ENCODE measurements around the gene REEP3.

The REEP3 gene

DNA sequence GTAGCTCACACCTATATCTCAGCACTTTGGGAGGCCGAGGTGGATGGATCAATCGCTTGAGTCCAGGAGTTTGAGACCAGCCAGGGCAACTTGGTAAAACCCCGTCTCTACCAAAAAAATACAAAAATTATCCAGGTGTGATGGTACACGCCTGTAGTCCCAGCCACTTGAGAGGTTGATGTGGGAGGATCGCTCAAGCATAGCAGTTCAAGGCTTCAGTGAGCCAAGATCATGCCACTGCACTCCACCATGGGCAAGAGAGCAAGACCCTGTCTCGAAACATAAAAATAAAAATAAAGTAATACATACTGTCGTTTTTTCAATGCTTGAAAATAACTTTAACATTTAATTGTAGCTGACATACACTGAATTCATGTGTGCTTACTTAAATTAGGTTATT, 57.3 kb downstream of the REEP3 start (continued):
- TF ChIP-seq, protein P1, sequence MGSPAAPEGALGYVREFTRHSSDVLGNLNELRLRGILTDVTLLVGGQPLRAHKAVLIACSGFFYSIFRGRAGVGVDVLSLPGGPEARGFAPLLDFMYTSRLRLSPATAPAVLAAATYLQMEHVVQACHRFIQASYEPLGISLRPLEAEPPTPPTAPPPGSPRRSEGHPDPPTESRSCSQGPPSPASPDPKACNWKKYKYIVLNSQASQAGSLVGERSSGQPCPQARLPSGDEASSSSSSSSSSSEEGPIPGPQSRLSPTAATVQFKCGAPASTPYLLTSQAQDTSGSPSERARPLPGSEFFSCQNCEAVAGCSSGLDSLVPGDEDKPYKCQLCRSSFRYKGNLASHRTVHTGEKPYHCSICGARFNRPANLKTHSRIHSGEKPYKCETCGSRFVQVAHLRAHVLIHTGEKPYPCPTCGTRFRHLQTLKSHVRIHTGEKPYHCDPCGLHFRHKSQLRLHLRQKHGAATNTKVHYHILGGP (tag by site-specific recombination; IDR thresholded peaks at IDR 0.05) = no peak
- TF ChIP-seq ZNF239 (tag by site-specific recombination; IDR thresholded peaks at IDR 0.05) (no peak), ZNF600 (tag by site-specific recombination; IDR thresholded peaks at IDR 0.05) (no peak), ZSCAN30 (tag by site-specific recombination; IDR thresholded peaks at IDR 0.05) (no peak), ZNF561 (tag by site-specific recombination; IDR thresholded peaks at IDR 0.05; ENCODE audit: borderline replicate concordance) (no peak)
- TF ChIP-seq, protein P2, sequence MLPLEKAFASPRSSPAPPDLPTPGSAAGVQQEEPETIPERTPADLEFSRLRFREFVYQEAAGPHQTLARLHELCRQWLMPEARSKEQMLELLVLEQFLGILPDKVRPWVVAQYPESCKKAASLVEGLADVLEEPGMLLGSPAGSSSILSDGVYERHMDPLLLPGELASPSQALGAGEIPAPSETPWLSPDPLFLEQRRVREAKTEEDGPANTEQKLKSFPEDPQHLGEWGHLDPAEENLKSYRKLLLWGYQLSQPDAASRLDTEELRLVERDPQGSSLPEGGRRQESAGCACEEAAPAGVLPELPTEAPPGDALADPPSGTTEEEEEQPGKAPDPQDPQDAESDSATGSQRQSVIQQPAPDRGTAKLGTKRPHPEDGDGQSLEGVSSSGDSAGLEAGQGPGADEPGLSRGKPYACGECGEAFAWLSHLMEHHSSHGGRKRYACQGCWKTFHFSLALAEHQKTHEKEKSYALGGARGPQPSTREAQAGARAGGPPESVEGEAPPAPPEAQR (tag by site-specific recombination; IDR thresholded peaks at IDR 0.05) = no peak

DNA sequence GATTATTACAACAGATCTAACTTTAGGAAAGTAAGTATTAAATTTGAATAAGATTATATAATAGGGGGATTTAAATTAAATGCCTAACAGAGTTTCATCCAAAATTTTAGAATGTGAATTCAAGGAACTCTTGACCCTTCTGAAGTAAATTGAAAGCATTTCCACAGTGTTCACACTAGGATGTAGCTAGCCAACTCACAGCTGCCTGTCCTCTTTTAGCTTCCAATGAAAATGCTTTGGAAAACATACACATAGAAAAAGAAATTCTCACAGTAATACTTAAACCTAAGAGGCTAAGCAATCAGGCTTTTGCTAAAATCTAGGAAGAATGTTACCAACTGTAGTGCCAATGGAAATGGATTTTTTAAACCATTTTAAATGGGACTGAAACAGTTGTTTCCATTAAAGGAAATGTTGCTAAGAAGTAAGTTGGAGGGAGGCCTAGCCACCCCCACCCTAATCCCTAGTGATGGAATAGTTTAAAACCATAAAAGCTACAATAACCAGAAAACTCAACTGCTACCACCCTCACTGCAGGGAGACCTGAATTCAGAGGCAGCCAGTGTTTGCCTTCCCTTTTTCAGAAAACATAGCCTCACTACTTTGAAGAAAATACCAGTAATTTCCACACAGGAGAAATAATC, 58.3 kb downstream of the REEP3 start:
- H3K9me3 ChIP-seq (ENCODE audit: control insufficient read depth, insufficient read depth, low read depth, low read length) = no peaks in the 10 kb centered on the region
- no peak overlapping the region for H3K4me3 ChIP-seq (ENCODE audit: low read depth, low read length)
- TF ChIP-seq KLF1 (tag by site-specific recombination; IDR thresholded peaks at IDR 0.05) (no peak), ZNF677 (tag by site-specific recombination; IDR thresholded peaks at IDR 0.05) (no peak), SALL2 (tag by site-specific recombination; IDR thresholded peaks at IDR 0.05; ENCODE audit: borderline replicate concordance) (no peak), ZSCAN30 (tag by site-specific recombination; IDR thresholded peaks at IDR 0.05) (no peak)
- TF ChIP-seq, protein P3, sequence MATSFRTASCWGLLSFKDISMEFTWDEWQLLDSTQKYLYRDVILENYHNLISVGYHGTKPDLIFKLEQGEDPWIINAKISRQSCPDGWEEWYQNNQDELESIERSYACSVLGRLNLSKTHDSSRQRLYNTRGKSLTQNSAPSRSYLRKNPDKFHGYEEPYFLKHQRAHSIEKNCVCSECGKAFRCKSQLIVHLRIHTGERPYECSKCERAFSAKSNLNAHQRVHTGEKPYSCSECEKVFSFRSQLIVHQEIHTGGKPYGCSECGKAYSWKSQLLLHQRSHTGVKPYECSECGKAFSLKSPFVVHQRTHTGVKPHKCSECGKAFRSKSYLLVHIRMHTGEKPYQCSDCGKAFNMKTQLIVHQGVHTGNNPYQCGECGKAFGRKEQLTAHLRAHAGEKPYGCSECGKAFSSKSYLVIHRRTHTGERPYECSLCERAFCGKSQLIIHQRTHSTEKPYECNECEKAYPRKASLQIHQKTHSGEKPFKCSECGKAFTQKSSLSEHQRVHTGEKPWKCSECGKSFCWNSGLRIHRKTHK (tag by site-specific recombination; IDR thresholded peaks at IDR 0.05) = no peak
- TF ChIP-seq, protein P4, sequence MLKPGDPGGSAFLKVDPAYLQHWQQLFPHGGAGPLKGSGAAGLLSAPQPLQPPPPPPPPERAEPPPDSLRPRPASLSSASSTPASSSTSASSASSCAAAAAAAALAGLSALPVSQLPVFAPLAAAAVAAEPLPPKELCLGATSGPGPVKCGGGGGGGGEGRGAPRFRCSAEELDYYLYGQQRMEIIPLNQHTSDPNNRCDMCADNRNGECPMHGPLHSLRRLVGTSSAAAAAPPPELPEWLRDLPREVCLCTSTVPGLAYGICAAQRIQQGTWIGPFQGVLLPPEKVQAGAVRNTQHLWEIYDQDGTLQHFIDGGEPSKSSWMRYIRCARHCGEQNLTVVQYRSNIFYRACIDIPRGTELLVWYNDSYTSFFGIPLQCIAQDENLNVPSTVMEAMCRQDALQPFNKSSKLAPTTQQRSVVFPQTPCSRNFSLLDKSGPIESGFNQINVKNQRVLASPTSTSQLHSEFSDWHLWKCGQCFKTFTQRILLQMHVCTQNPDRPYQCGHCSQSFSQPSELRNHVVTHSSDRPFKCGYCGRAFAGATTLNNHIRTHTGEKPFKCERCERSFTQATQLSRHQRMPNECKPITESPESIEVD (tag by site-specific recombination; IDR thresholded peaks at IDR 0.05) = 0 out of 2 replicates have a peak, but pooled peaks have one; percentile 17
- TF ChIP-seq, protein P5, sequence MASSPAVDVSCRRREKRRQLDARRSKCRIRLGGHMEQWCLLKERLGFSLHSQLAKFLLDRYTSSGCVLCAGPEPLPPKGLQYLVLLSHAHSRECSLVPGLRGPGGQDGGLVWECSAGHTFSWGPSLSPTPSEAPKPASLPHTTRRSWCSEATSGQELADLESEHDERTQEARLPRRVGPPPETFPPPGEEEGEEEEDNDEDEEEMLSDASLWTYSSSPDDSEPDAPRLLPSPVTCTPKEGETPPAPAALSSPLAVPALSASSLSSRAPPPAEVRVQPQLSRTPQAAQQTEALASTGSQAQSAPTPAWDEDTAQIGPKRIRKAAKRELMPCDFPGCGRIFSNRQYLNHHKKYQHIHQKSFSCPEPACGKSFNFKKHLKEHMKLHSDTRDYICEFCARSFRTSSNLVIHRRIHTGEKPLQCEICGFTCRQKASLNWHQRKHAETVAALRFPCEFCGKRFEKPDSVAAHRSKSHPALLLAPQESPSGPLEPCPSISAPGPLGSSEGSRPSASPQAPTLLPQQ (tag by site-specific recombination; IDR thresholded peaks at IDR 0.05) = no peak
- TF ChIP-seq, protein P6, sequence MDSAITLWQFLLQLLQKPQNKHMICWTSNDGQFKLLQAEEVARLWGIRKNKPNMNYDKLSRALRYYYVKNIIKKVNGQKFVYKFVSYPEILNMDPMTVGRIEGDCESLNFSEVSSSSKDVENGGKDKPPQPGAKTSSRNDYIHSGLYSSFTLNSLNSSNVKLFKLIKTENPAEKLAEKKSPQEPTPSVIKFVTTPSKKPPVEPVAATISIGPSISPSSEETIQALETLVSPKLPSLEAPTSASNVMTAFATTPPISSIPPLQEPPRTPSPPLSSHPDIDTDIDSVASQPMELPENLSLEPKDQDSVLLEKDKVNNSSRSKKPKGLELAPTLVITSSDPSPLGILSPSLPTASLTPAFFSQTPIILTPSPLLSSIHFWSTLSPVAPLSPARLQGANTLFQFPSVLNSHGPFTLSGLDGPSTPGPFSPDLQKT (IDR thresholded peaks at IDR 0.05; ENCODE audit: borderline replicate concordance, low read depth, low read length) = no peak
- H3K36me3 ChIP-seq (ENCODE audit: control insufficient read depth in 2 of 2, insufficient read depth in 1 of 2, low read length in 2 of 2) = peaks cover 4 to 10% of the 10 kb centered on the region in 2 experiments; a peak in 1 of 3 replicates
- POLR2A ChIA-PET = no interaction called here
- CTCF ChIA-PET = no interaction called here
- H3K27ac ChIP-seq (ENCODE audit: extremely low read depth, low read depth, low read length) = no peak overlapping the region
- peaks cover 2% of the 10 kb centered on the region for H3K4me1 ChIP-seq (ENCODE audit: control insufficient read depth, insufficient read depth, low read length)
